Measurements from ENCODE around the gene SMPD3.
A peak's percentile ranks its signal among the peaks of the same experiment; 100 is the strongest.

The SMPD3 gene

GRCh38 chr16:68432701-68433100, 15.6 kb downstream of the SMPD3 start:
- DNase-seq, result no peak

DNA sequence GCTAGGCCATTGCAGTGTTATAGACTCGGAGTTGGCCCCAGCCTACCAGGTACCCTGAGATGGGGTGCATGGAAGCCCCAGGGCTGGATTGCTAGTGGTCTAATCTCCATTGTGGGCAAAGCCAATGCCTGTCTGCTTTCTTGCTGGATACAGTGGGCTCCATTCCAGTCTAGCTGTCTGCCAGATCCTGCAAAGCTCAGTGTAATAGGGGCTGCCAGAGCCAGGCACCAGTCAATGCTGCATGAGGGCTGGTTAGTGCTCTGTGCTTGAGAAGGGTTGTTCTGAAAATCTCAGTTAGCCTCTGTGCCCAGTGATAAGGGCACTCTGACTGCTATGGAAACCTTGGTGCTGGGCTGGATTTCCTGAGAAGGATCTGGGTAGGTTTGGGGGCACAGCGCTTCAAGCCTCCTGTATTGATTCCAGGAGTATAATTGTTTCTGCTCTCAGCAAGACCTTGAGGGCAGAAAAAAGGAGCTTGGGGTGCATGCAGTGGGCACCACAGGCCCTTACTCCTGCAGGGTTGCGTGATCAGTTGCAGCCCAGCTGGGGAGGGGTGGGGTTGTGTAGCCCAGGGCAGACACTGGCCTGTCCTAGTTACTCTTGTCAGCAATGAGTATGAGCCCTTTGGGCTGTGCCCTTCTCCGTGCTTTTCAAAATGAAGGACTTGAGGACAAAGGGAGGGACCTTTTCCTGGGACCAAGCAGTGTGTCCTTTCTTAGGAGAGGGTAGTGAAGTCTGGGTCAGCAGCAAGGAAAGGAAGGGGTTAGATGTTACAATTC, 19.0 kb downstream of the SMPD3 start:
- no peak for DNase-seq

- no peak for DNase-seq
These were observed 20.5 kb downstream of the SMPD3 start for GRCh38 chr16:68427649-68428303.

DNA sequence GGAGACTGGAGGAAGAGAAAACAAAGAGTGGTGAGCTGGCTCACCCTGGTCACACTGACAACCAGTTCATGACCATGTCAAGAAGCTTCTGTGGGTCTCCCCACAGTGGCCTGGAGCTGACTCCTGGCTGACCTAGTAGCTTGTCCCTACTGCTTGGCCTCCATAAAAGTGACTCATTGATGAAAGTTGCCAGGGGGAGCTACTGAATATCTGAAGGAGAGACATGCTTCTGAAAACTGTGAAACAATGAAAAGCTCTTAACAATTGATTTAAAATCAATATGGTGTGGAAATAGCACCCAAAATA, 22.0 kb downstream of the SMPD3 start:
- DNase-seq, result no peak

GRCh38 chr16:68425498-68426346, 22.6 kb downstream of the SMPD3 start:
- DNase-seq, result peak; percentile 43

GRCh38 chr16:68423771-68424170, 24.5 kb downstream of the SMPD3 start:
- DNase-seq, result no peak

- DNase-seq, result no peak
These were observed 25.8 kb downstream of the SMPD3 start for GRCh38 chr16:68422396-68422960.

DNA sequence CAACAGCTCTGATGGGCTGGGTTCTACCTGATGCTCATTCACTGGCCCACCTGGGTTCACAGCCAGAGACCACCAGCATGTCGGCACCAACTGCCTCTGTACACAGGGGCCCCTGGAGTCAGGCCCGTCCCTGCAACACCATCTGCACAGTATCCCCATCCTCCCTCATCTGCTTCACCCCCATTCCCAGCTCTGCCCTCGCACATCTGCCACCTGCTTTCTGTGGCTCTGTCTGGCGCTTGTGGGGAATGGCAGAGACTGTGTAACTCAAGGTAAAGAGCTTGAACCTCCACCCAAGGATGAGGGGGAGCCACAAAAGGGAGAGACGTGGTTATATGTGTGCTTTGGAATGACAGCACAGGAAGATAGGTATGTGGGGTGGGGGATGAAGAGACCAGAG, 27.2 kb downstream of the SMPD3 start:
- no peak for DNase-seq

- peak; percentile 94 for DNase-seq
These were observed 27.9 kb downstream of the SMPD3 start for GRCh38 chr16:68420366-68420942.

GRCh38 chr16:68417711-68418301, 30.5 kb downstream of the SMPD3 start:
- DNase-seq, result no peak

GRCh38 chr16:68416057-68417046, 32.0 kb downstream of the SMPD3 start:
- peak; percentile 52 for DNase-seq

DNA sequence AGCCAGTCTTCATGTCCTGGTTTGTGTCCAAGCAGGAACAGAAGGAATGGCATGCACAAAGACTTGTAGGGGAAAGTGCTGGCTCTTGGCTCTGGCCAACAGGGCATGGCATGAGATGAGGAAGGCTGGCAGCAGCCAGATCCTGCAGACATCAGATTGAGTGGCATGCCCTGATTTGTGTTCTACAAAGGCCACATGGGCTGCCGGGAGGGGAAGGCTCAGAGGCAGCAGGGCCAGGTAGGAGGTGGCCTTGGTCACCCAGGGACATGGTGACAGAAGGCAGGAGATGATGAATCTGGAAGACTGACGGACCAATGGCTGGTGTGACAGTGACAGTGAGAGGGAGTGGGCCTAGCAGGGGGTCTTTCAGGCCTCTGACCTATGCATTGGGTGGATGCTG, 33.7 kb downstream of the SMPD3 start:
- no peak for DNase-seq

GRCh38 chr16:68412061-68412460, 36.2 kb downstream of the SMPD3 start:
- no peak for DNase-seq

GRCh38 chr16:68411086-68411485, 37.2 kb downstream of the SMPD3 start:
- DNase-seq, result no peak

DNA sequence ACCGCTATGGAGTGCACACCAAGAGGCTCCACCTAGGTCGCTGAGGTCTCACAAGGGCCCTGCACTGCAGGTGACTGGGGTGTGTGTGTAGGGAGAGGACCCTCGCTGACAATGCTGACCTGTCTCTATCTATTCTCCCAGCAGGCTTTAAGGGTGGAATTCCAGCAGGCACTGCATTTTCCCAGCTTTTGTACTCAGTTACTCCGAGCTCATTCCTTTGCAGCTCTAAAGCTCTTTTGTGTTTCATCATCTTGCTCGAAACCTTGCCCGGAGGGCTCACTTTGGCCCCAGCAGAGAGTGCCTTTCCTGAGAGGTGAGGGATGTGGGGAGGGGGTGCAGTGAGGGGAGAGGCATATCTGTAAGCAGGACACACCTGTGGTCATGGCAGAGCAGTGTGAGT, 39.3 kb downstream of the SMPD3 start:
- no peak for DNase-seq

- DNase-seq, result no peak
These were observed 39.9 kb downstream of the SMPD3 start for GRCh38 chr16:68408428-68408827.

GRCh38 chr16:68406458-68407152, 41.7 kb downstream of the SMPD3 start:
- peak; percentile 57 for DNase-seq

- no peak for DNase-seq
These were observed 43.5 kb downstream of the SMPD3 start for GRCh38 chr16:68404736-68405345.

- DNase-seq, result no peak
These were observed 44.6 kb downstream of the SMPD3 start for GRCh38 chr16:68403704-68404103.

GRCh38 chr16:68403177-68403576, 45.1 kb downstream of the SMPD3 start:
- DNase-seq, result no peak

DNA sequence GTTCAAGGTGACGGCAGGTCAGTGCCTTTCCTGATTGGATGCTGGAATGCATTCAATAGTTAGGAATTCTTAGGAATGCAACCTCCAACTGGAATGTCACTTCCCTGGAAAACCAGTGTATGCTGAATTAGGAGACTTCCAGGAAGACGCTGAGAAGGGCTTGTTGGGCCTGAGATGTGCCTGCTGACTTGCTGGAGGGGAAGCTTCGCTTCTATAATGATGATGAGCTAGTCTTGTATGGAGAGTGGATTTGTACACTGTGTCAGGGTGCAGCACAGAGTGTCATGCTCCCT, 45.6 kb downstream of the SMPD3 start:
- no peak for DNase-seq
